Panc1 (cell line): ENCODE data around the gene LGR4. TPM values are rescaled to one million over a fixed set of nuclear protein-coding genes. Genes with fewer than 3 reads are reported as not detected.
A peak's percentile ranks its signal among the peaks of the same experiment; 100 is the strongest.
"Not testable (repeated sequence)": the region's sequence is repeated elsewhere in the genome, so short reads cannot be mapped to it uniquely, and the experiment has no call there.

Source experiments
- ATAC-seq: fragments of 200-7000 bp; cut with Tn5 transposase; 2 replicates; pipeline ENCODE4 v1.9.1; 2020; ENCODE audit warnings: mild to moderate bottlenecking, moderate library complexity
- BruUV-seq: library from RNA; stranded (reverse); fragments of 400-500 nt; replicated peaks from 2 replicates; lab custom pipeline; 2021; lab: Mats Ljungman, UMichigan
- CTCF ChIA-PET: fragments of 300-600 bp; sonication (Branson Sonifier 250); formaldehyde crosslinking; loops from one replicate; lab custom pipeline; 2022; ENCODE audit warnings: antibody characterized with exemption; lab: Charles Lee
- POLR2A ChIA-PET: fragments of 300-600 bp; sonication (Branson Sonifier 250); formaldehyde crosslinking; loops from one replicate; lab custom pipeline; 2022; ENCODE audit warnings: antibody characterized with exemption; lab: Charles Lee
- DNase-seq: peaks from one replicate; pipeline ENCODE4 v3.0.0-alpha.2; 2010; ENCODE audit warnings: low read depth, low spot score
- H3K27ac ChIP-seq: 2 replicates; pipeline ENCODE4 v1.5.1; 2011; ENCODE audit warnings: mild to moderate bottlenecking, low read length, inconsistent platforms
- H3K27me3 ChIP-seq: fragments of 200-500 bp; sonication (Bioruptor generic); 2 replicates; pipeline ENCODE4 v1.6.0; 2014; ENCODE audit warnings: low read length, inconsistent platforms; ENCODE audit not compliant: control insufficient read depth, insufficient read depth
- H3K36me3 ChIP-seq: fragments of 200-500 bp; sonication (Bioruptor generic); 2 replicates; pipeline ENCODE4 v1.5.1; 2014; ENCODE audit warnings: inconsistent platforms, mild to moderate bottlenecking, low read length, moderate library complexity; ENCODE audit not compliant: control insufficient read depth, insufficient read depth
- H3K4me1 ChIP-seq: 2 replicates; pipeline ENCODE4 v1.5.1; 2011; ENCODE audit warnings: inconsistent platforms, mild to moderate bottlenecking, low read length, moderate library complexity; ENCODE audit not compliant: control insufficient read depth, insufficient read depth
- H3K4me3 ChIP-seq, 2 experiments: 2 replicates each; pipeline ENCODE4 v1.5.1; 2011 to 2012; ENCODE audit warnings: low read depth in 2 of 2, low read length in 2 of 2, mild to moderate bottlenecking in 2 of 2, inconsistent platforms in 1 of 2, moderate library complexity in 1 of 2
- H3K9me3 ChIP-seq: fragments of 200-500 bp; sonication (Bioruptor generic); 2 replicates; pipeline ENCODE4 v1.5.1; 2014; ENCODE audit warnings: low read depth, mild to moderate bottlenecking, inconsistent platforms, low read length, moderate library complexity; ENCODE audit not compliant: control insufficient read depth, insufficient read depth
- POLR2AphosphoS5 ChIP-seq: IDR thresholded peaks from 2 replicates; pipeline ENCODE4 v1.6.1; 2012; ENCODE audit warnings: mild to moderate bottlenecking, low read depth, low read length, moderate library complexity
- SIN3A ChIP-seq: IDR thresholded peaks from 2 replicates; pipeline ENCODE4 v1.6.1; 2012; ENCODE audit warnings: low read depth, mild to moderate bottlenecking, low read length, moderate library complexity, borderline replicate concordance; ENCODE audit not compliant: insufficient read depth
- TCF7L2 ChIP-seq: IDR thresholded peaks from 2 replicates; pipeline ENCODE4 v1.6.1; 2011; ENCODE audit warnings: mild to moderate bottlenecking, low read depth, low read length, inconsistent platforms
- in situ Hi-C: cut with HindIII; loops from 2 replicates; pipeline ENCODE4 v1.10.0; 2016; ENCODE audit warnings: low sequenced_read_pairs, low pct_unique_long_range_greater_than_20kb
- intact Hi-C: fragments of 100-400 bp; cut with micrococcal nuclease; formaldehyde crosslinking; loops from one replicate; pipeline ENCODE4 v1.10.0; 2022; ENCODE audit not compliant: unreplicated experiment
- total RNA-seq: library from RNA; stranded (reverse); gene quantifications from one replicate; pipeline ENCODE4 v1.2.1, GENCODE V29; 2021; ENCODE audit not compliant: unreplicated experiment
- TF ChIP-seq, protein P1 (sequence below): fragments of 450-650 bp; IDR thresholded peaks from 2 replicates; pipeline ENCODE4 v1.5.1; 2017; ENCODE audit warnings: mild to moderate bottlenecking
- TF ChIP-seq, protein P2 (sequence below), 2 experiments: IDR thresholded peaks; 2 replicates each; pipeline ENCODE4 v1.6.1; 2011 to 2012; ENCODE audit warnings: low read depth in 2 of 2, control low read depth in 1 of 2, low read length in 1 of 2, mild to moderate bottlenecking in 1 of 2, moderate library complexity in 1 of 2; ENCODE audit not compliant: insufficient read depth in 1 of 2

LGR4 gene
- total RNA-seq, 1 experiment from 2014 or later: 61.8 TPM

DNA sequence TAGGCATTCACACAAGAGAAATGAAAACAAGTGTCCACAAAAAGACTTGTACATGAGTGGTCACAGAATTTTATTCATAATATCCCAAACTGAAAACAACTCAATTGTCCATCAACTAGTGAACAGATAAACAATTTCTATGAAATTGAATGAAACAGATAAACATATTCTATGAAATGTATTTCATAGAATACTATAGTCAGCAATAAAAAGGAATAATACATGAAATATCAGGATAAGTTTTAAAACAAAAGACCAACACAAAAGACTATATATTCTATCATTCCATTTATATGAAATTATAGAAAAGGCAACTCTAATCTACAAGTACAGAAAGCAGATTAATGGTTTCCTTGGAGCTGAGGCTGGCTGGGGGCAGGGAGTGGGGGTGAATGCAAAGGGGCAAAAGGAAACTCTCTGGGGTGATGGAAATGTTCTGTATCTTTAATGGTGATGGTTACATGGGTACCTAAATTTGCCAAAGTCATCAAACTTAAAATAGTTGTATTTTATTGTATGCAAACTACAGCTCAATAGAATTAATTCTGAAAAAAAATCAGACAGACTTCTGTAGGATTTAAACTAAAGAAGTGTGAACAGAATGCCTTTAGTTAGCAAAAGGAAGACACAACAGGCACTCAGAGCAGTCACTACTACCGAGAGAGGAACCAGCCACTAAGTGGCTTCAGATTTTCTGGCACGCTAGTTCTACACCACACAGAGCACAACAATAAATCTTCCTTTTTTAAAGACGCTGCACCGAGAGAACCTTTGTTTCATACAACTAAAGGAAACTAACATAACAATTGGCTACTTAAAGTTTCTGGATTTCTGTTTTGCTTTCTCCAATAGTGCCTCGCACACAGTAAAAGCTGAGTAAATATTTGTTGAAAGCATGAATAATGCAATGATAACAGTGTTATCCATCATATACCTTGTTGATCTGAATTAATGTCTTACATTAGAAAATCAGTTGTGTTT is 124.9 kb downstream of the LGR4 start:
- ChIA-PET POLR2A (no interaction called here), CTCF (no interaction called here)

DNA sequence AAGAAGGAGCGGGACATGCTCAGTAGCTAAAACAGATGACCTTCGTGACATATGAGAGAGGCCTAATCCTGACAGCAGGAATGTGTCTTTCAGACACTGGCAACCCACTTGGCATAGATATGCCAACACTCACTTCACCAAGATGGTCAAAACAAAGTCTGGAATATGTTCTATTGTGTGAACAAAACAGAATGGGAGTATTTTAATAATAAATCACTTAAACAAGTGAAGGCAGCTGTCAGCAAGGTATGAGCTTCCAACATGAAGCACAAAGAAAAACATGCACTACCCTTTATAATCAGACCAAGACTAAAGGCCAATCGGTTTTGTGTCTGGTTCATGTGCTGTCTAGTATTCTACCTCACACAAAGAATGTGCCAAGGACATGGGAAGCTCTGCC is 132.6 kb downstream of the LGR4 start:
- Histone ChIP-seq H3K36me3 (peaks cover 2% of the 10 kb centered on the region; the same call in 1 of the 2 replicates), H3K27ac (no peak overlapping the region), H3K4me3 (no peak overlapping the region), H3K27me3 (no peaks in the 10 kb centered on the region), H3K9me3 (no peaks in the 10 kb centered on the region), H3K4me1 (no peaks in the 10 kb centered on the region)
- no peak for DNase-seq
- ATAC-seq: no peak
- TF ChIP-seq, protein P1, sequence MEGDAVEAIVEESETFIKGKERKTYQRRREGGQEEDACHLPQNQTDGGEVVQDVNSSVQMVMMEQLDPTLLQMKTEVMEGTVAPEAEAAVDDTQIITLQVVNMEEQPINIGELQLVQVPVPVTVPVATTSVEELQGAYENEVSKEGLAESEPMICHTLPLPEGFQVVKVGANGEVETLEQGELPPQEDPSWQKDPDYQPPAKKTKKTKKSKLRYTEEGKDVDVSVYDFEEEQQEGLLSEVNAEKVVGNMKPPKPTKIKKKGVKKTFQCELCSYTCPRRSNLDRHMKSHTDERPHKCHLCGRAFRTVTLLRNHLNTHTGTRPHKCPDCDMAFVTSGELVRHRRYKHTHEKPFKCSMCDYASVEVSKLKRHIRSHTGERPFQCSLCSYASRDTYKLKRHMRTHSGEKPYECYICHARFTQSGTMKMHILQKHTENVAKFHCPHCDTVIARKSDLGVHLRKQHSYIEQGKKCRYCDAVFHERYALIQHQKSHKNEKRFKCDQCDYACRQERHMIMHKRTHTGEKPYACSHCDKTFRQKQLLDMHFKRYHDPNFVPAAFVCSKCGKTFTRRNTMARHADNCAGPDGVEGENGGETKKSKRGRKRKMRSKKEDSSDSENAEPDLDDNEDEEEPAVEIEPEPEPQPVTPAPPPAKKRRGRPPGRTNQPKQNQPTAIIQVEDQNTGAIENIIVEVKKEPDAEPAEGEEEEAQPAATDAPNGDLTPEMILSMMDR: no peak
- TF ChIP-seq TCF7L2: no peak
- no peak for TF ChIP-seq POLR2AphosphoS5
- no peak for TF ChIP-seq SIN3A
- TF ChIP-seq, protein P2, sequence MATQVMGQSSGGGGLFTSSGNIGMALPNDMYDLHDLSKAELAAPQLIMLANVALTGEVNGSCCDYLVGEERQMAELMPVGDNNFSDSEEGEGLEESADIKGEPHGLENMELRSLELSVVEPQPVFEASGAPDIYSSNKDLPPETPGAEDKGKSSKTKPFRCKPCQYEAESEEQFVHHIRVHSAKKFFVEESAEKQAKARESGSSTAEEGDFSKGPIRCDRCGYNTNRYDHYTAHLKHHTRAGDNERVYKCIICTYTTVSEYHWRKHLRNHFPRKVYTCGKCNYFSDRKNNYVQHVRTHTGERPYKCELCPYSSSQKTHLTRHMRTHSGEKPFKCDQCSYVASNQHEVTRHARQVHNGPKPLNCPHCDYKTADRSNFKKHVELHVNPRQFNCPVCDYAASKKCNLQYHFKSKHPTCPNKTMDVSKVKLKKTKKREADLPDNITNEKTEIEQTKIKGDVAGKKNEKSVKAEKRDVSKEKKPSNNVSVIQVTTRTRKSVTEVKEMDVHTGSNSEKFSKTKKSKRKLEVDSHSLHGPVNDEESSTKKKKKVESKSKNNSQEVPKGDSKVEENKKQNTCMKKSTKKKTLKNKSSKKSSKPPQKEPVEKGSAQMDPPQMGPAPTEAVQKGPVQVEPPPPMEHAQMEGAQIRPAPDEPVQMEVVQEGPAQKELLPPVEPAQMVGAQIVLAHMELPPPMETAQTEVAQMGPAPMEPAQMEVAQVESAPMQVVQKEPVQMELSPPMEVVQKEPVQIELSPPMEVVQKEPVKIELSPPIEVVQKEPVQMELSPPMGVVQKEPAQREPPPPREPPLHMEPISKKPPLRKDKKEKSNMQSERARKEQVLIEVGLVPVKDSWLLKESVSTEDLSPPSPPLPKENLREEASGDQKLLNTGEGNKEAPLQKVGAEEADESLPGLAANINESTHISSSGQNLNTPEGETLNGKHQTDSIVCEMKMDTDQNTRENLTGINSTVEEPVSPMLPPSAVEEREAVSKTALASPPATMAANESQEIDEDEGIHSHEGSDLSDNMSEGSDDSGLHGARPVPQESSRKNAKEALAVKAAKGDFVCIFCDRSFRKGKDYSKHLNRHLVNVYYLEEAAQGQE (IDR thresholded peaks at IDR 0.05; ENCODE audit: insufficient read depth in 1 of 2, low read depth in 2 of 2, low read length in 1 of 2): no peak
- ChIA-PET POLR2A (interaction anchor here (0.5 kb wide), 1 partner anchor 11 kb away, joined by 4 read pairs; no protein-coding TSS in a partner anchor), CTCF (no interaction called here)
- in situ Hi-C loops: no loop called here
- intact Hi-C loops: no loop called here
- no TSS peak for BruUV-seq

More for the DNA sequence above, 124.9 kb downstream of the LGR4 start:
- Histone ChIP-seq H3K27me3 (no peaks in the 10 kb centered on the region), H3K36me3 (peaks cover 4% of the 10 kb centered on the region; the same call in 1 of the 2 replicates), H3K27ac (peak overlapping the region; percentile 66), H3K4me1 (peaks cover 11% of the 10 kb centered on the region), H3K9me3 (no peaks in the 10 kb centered on the region), H3K4me3 (no peak overlapping the region; a peak in 1 of 4 replicates)
- DNase-seq: no peak
- TF ChIP-seq, protein P2 (IDR thresholded peaks at IDR 0.05; ENCODE audit: insufficient read depth in 1 of 2, low read depth in 2 of 2, low read length in 1 of 2): no peak
- no peak for TF ChIP-seq POLR2AphosphoS5
- intact Hi-C loops: no loop called here
- ATAC-seq: 0 out of 2 replicates have a peak, but pooled peaks have one; percentile 48
- in situ Hi-C loops: no loop called here
- BruUV-seq: no TSS peak

DNA sequence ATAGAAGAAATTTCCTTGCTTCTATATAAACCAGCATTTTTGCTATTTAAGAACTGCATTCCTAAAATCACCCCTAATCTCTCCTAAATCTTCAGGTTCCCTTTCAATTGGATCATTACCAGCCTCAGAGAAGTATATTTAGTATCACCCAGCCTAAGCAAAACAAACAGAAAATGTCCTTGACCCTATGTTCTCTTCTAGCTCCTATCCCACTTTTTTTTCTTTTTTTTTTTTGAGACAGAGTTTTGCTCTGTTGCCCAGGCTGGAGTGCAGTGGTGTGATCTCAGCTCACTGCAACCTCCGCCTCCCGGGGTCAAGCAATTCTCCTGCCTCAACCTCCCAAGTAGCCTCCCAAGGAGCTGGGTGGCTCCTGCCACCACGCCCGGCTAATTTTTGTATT is 137.8 kb downstream of the LGR4 start:
- ATAC-seq, intact Hi-C loops, POLR2A ChIA-PET, H3K27ac ChIP-seq, H3K4me3 ChIP-seq, H3K36me3 ChIP-seq, H3K9me3 ChIP-seq, in situ Hi-C loops, H3K27me3 ChIP-seq, H3K4me1 ChIP-seq, DNase-seq, CTCF ChIA-PET, BruUV-seq: not testable (repeated sequence)
